ENCODE results near the gene ADGRG7. TPM values are rescaled to one million over a fixed set of nuclear protein-coding genes. Genes with fewer than 3 reads are reported as not detected.
"Not testable (repeated sequence)": the region's sequence is repeated elsewhere in the genome, so short reads cannot be mapped to it uniquely, and the experiment has no call there.

Gene ADGRG7
- total RNA-seq, 4 donors from 2014 or later, result not detected

DNA sequence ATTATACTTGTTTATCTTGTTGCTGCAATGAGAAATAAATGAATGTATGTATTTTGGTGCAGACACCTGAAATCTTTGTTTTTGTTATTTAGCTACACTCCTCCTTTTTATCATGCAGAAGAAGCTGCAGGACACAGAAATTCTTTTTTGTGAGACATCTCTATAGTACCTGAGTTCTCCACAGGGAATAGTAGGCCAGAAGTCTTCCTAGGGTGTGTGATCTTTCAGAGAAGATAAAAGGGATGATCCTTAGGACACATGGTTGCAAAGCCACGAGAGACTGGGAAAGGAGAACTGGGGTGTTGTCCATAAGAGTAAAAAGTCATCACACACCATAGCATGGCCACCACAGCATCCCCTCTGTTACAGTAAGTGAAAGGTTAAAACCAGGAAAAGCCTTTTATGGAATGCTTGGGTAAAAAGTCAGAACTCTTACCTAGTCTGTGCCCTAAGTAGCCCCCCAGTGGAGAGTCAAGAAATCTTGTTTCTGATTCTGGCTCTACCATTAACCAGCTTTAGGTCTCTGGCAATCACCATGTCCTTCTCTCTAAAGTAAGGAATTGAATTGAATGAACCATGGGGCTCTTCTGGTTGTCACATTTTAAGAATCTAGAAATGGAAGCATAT, 31.9 kb upstream of the ADGRG7 start:
- Histone ChIP-seq H3K4me1 (no peaks in the 10 kb centered on the region), H3K36me3 (no peaks in the 10 kb centered on the region), H3K27me3 (no peaks in the 10 kb centered on the region), H3K4me3 (no peak overlapping the region), H3K9me3 (no peaks in the 10 kb centered on the region), H3K27ac (replicated peaks in 1 of 4) (no peak overlapping the region)
- intact Hi-C loops (cut with DNase I), result no loop called here
- WGBS, result 84% methylated on average over 1 of the region's 1 CpG
- no peak for DNase-seq (ENCODE audit: extremely low spot score)
- TF ChIP-seq EP300 (IDR thresholded peaks at IDR 0.05) (no peak), POLR2A (IDR thresholded peaks at IDR 0.05; ENCODE audit: low read depth) (no peak), POLR2AphosphoS5 (IDR thresholded peaks at IDR 0.05) (no peak)
- TF ChIP-seq, protein P1, sequence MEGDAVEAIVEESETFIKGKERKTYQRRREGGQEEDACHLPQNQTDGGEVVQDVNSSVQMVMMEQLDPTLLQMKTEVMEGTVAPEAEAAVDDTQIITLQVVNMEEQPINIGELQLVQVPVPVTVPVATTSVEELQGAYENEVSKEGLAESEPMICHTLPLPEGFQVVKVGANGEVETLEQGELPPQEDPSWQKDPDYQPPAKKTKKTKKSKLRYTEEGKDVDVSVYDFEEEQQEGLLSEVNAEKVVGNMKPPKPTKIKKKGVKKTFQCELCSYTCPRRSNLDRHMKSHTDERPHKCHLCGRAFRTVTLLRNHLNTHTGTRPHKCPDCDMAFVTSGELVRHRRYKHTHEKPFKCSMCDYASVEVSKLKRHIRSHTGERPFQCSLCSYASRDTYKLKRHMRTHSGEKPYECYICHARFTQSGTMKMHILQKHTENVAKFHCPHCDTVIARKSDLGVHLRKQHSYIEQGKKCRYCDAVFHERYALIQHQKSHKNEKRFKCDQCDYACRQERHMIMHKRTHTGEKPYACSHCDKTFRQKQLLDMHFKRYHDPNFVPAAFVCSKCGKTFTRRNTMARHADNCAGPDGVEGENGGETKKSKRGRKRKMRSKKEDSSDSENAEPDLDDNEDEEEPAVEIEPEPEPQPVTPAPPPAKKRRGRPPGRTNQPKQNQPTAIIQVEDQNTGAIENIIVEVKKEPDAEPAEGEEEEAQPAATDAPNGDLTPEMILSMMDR (IDR thresholded peaks at IDR 0.05), result no peak

DNA sequence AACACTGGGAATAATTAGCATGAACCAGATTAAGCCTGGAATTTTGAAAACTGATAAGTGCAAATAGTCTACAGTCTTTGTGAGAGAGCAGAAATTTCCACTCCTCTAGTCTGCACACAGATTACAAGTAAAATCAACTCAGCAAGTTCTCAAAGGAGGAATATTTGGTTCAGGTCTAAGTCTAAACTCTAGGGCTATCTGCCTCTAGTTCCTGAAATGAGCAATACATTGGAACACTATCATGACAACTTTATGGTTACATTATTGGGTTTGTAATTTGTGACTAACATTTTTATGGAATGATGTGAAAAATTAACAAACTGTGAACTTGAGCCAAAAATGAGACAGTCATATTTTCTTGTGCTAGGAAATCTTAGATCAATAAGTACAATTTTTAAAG, 30.8 kb upstream of the ADGRG7 start:
- DNase-seq (ENCODE audit: extremely low spot score), result no peak
- Histone ChIP-seq H3K4me3 (no peak overlapping the region), H3K4me1 (no peaks in the 10 kb centered on the region), H3K36me3 (no peaks in the 10 kb centered on the region), H3K27ac (replicated peaks in 1 of 4) (no peak overlapping the region), H3K27me3 (no peaks in the 10 kb centered on the region), H3K9me3 (no peaks in the 10 kb centered on the region)
- intact Hi-C loops (cut with DNase I), result no loop called here
- TF ChIP-seq, protein P1 (IDR thresholded peaks at IDR 0.05), result no peak
- TF ChIP-seq EP300 (IDR thresholded peaks at IDR 0.05) (no peak), POLR2A (IDR thresholded peaks at IDR 0.05; ENCODE audit: low read depth) (no peak), POLR2AphosphoS5 (IDR thresholded peaks at IDR 0.05) (no peak)

DNA sequence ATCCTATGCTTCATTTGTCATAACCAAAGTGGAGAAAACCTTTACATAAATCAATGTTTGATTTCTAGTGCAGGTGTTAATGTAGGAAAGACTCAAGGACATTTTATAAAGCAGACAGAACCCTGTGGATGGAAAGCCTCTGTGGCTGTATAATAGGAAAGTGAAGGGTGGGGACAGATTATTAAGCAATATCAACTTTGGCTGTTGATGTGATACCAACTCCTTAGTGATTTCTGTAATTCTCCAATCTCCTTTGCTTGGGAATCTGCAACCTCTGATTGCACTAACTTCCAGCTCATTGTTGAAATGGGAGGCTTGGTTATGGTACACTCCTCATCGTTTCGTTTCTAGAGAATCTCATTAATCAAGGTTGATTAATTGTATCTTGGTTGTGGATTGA, 29.3 kb upstream of the ADGRG7 start:
- Histone ChIP-seq H3K9me3 (no peaks in the 10 kb centered on the region), H3K4me3 (no peak overlapping the region), H3K36me3 (no peaks in the 10 kb centered on the region), H3K27ac (replicated peaks in 1 of 4) (no peak overlapping the region), H3K27me3 (no peaks in the 10 kb centered on the region), H3K4me1 (no peaks in the 10 kb centered on the region)
- DNase-seq (ENCODE audit: extremely low spot score), result no peak
- intact Hi-C loops (cut with DNase I), result no loop called here
- WGBS, result 50% methylated on average over 2 of the region's 2 CpGs
- no peak for TF ChIP-seq POLR2AphosphoS5 (IDR thresholded peaks at IDR 0.05)
- TF ChIP-seq, protein P1 (IDR thresholded peaks at IDR 0.05), result no peak
- TF ChIP-seq EP300 (IDR thresholded peaks at IDR 0.05), result no peak
- no peak for TF ChIP-seq POLR2A (IDR thresholded peaks at IDR 0.05; ENCODE audit: low read depth)

DNA sequence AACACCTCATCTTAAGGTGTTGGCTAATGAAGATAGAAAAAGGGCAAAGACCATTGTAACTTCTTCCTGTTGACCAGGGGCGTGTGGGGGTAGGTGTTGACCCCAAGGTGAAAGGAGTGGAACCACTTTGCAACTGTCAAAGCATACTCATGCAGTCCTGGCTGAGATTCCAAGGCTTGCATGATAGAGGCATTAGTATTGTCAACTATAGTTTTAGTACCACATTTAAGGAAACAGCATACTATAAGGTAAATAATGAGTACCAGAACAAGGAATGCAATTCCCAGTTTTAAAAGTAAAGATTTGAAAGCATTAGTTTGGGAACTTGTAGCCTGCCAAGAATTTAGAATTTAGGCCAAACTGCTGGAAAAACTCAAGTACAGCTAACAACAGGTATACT, 27.8 kb upstream of the ADGRG7 start:
- WGBS, result 93% methylated on average over 1 of the region's 1 CpG
- intact Hi-C loops (cut with DNase I), result no loop called here
- no peaks in the 10 kb centered on the region for H3K36me3 ChIP-seq
- no peaks in the 10 kb centered on the region for H3K9me3 ChIP-seq
- TF ChIP-seq POLR2A (IDR thresholded peaks at IDR 0.05; ENCODE audit: low read depth) (no peak), EP300 (IDR thresholded peaks at IDR 0.05) (no peak), POLR2AphosphoS5 (IDR thresholded peaks at IDR 0.05) (no peak)
- no peak overlapping the region for H3K4me3 ChIP-seq
- DNase-seq (ENCODE audit: extremely low spot score), result no peak
- no peaks in the 10 kb centered on the region for H3K27me3 ChIP-seq
- no peak overlapping the region for H3K27ac ChIP-seq (replicated peaks in 1 of 4)
- H3K4me1 ChIP-seq, result no peaks in the 10 kb centered on the region

DNA sequence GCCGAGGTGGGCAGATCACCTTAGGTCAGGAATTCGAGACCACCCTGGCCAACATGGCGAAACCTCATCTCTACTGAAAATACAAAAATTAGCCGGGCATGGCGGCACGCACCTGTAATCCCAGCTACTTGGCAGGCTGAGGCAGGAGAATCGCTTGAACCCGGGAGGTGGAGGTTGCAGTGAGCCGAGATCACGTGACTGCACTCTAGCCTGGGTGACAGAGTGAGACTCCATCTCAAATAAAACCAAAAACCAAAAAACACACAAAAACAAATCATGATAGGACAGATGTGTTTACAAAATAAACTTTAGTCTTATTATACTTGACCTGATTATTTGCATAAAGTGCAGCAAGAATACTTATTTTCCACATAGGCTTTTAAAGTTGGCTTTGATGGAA, 27.2 kb upstream of the ADGRG7 start:
- DNase-seq (ENCODE audit: extremely low spot score); H3K4me3 ChIP-seq; H3K4me1 ChIP-seq; intact Hi-C loops (cut with DNase I); H3K36me3 ChIP-seq; H3K9me3 ChIP-seq; H3K27me3 ChIP-seq; H3K27ac ChIP-seq (replicated peaks in 1 of 4): not testable (repeated sequence)
- 95% methylated on average over 10 of the region's 10 CpGs for WGBS

DNA sequence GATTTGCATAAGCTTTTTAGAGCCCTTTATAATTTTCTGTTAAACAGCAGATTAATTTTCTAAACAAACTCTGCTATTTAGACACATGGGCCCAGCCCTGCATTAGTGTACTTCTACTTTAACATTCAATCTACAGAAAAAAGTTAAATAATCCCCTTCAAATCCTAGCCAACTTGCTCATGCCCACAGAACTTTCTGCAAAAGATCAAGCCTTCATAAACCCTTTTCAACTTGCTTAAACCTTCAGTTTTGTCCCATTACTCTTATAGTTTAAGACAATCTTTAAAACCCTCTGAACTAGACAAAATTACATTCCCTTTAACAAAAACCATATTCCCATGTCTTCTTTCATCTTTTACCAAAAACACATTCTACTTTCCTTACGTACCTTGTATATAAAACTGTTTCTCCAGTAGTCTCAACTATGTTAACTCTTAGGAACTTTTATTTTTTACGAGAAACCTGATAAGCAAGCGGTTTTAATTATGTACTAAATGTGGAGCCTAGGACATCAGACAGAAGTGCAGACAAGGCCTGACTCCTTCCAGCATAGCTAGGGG, 25.2 kb upstream of the ADGRG7 start:
- 95% methylated on average over 3 of the region's 3 CpGs for WGBS
- H3K4me1 ChIP-seq, result no peaks in the 10 kb centered on the region
- H3K27ac ChIP-seq (replicated peaks in 1 of 4), result no peak overlapping the region
- no peaks in the 10 kb centered on the region for H3K27me3 ChIP-seq
- TF ChIP-seq EP300 (IDR thresholded peaks at IDR 0.05) (no peak), POLR2AphosphoS5 (IDR thresholded peaks at IDR 0.05) (no peak), POLR2A (IDR thresholded peaks at IDR 0.05; ENCODE audit: low read depth) (no peak)
- TF ChIP-seq, protein P1 (IDR thresholded peaks at IDR 0.05), result no peak
- no peak overlapping the region for H3K4me3 ChIP-seq
- intact Hi-C loops (cut with DNase I), result no loop called here
- no peaks in the 10 kb centered on the region for H3K36me3 ChIP-seq
- no peaks in the 10 kb centered on the region for H3K9me3 ChIP-seq
- no peak for DNase-seq (ENCODE audit: extremely low spot score)
